AG04449 (cell line): ENCODE results near the gene ATXN7L2.

ENCODE experiments used
- CTCF ChIA-PET: fragments of 350-600 bp; formaldehyde crosslinking; extraction: SDS; loops from one replicate; lab custom pipeline; 2021; ENCODE audit warnings: antibody characterized with exemption; lab: Yijun Ruan, JAX
- POLR2A ChIA-PET: fragments of 400-600, 350-600 bp; formaldehyde crosslinking; extraction: SDS; loops from one replicate; lab custom pipeline; 2020; ENCODE audit warnings: antibody characterized with exemption, inconsistent platforms; lab: Yijun Ruan, JAX
- DNase-seq: peaks from one replicate; pipeline ENCODE4 v3.0.0-alpha.2; 2010; ENCODE audit warnings: low read depth, low spot score
- H3K4me3 ChIP-seq: 2 replicates; pipeline ENCODE4 v1.5.1; 2011; ENCODE audit warnings: low read depth, mild to moderate bottlenecking, control low read depth, low read length
- CTCF ChIP-seq: IDR thresholded peaks from one replicate; pipeline ENCODE4 v1.5.1; 2011; ENCODE audit warnings: mild to moderate bottlenecking, moderate library complexity, low read length, control low read depth, inconsistent platforms; ENCODE audit not compliant: insufficient read depth; ENCODE audit errors: missing control alignments

The ATXN7L2 gene

GRCh38 chr1:109528712-109529111, 45.0 kb downstream of the ATXN7L2 start:
- ChIA-PET CTCF (interaction anchor here (0.8 to 26.3 kb wide), 7 partner anchors 15 to 252 kb away, joined by 3 to 2790 read pairs (median 4); partner anchors contain the start of genes AMIGO1, ATXN7L2, CYB561D1 and GPR61), POLR2A (no interaction called here)
- no peak for TF ChIP-seq CTCF
- H3K4me3 ChIP-seq = no peak overlapping the region
- DNase-seq = no peak

GRCh38 chr1:109529881-109530456, 46.3 kb downstream of the ATXN7L2 start:
- ChIA-PET POLR2A (interaction anchor here (0.8 to 1.2 kb wide), 4 partner anchors 18 to 84 kb away, joined by 3 to 4 read pairs (median 4); partner anchors contain the start of genes CYB561D1 and GNAI3), CTCF (interaction anchor here (0.7 to 26.3 kb wide), 10 partner anchors 13 to 702 kb away, joined by 3 to 2790 read pairs (median 5); partner anchors contain the start of genes AMIGO1, ATXN7L2, CYB561D1 and GPR61)
- DNase-seq = no peak
- no peak overlapping the region for H3K4me3 ChIP-seq
- no peak for TF ChIP-seq CTCF

GRCh38 chr1:109530457-109531087, 46.9 kb downstream of the ATXN7L2 start:
- no peak for TF ChIP-seq CTCF
- CTCF ChIA-PET = interaction anchor here (0.7 to 26.3 kb wide), 10 partner anchors 13 to 702 kb away, joined by 3 to 2790 read pairs (median 5); partner anchors contain the start of genes AMIGO1, ATXN7L2, CYB561D1 and GPR61
- H3K4me3 ChIP-seq = no peak overlapping the region
- POLR2A ChIA-PET = interaction anchor here (0.8 to 2.8 kb wide), 4 partner anchors 34 to 85 kb away, joined by 3 to 9 read pairs (median 4); partner anchors contain the start of gene CYB561D1
- DNase-seq = no peak

- ChIA-PET CTCF (interaction anchor here (0.6 to 26.3 kb wide), 52 partner anchors 8 to 443 kb away, joined by 3 to 2790 read pairs (median 7); partner anchors contain the start of genes AMIGO1, AMPD2, ATXN7L2 and CYB561D1), POLR2A (interaction anchor here (2.8 kb wide), 1 partner anchor 41 kb away, joined by 9 read pairs; no protein-coding TSS in a partner anchor)
- no peak overlapping the region for H3K4me3 ChIP-seq
- DNase-seq = no peak
- no peak for TF ChIP-seq CTCF
Observed at GRCh38 chr1:109531380-109531779, 47.7 kb downstream of the ATXN7L2 start.

- ChIA-PET POLR2A (interaction anchor here (0.8 to 2.8 kb wide), 2 partner anchors 34 to 42 kb away, joined by 3 to 9 read pairs; no protein-coding TSS in a partner anchor), CTCF (interaction anchor here (0.6 to 26.3 kb wide), 84 partner anchors 9 to 636 kb away, joined by 3 to 2790 read pairs (median 5); partner anchors contain the start of genes AHCYL1, AMIGO1, AMPD2 and ATXN7L2)
- TF ChIP-seq CTCF = no peak
- no peak for DNase-seq
- H3K4me3 ChIP-seq = no peak overlapping the region; the same call in 1 of the 2 replicates
Observed at GRCh38 chr1:109531826-109532364, 48.2 kb downstream of the ATXN7L2 start.
